Osteoblast (primary cell): ENCODE measurements around the gene ZSCAN30. TPM values are rescaled to one million over a fixed set of nuclear protein-coding genes. Genes with fewer than 3 reads are reported as not detected.

Source experiments
- DNase-seq: peaks from one replicate; pipeline ENCODE4 v3.0.0; 2011; ENCODE audit warnings: low spot score, mixed read lengths; ENCODE audit not compliant: insufficient read length; ENCODE audit errors: missing footprints
- H2AFZ ChIP-seq: 2 replicates; pipeline ENCODE4 v1.6.0; 2011; ENCODE audit warnings: mild to moderate bottlenecking, low read length
- H3K27ac ChIP-seq: 2 replicates; pipeline ENCODE4 v1.5.1; 2011; ENCODE audit warnings: mild to moderate bottlenecking, low read depth, low read length, moderate library complexity
- H3K27me3 ChIP-seq: 2 replicates; pipeline ENCODE4 v1.6.0; 2012; ENCODE audit warnings: mild to moderate bottlenecking, control low read depth, inconsistent platforms, low read length, moderate library complexity; ENCODE audit not compliant: insufficient read depth
- H3K36me3 ChIP-seq: 2 replicates; pipeline ENCODE4 v1.5.1; 2011; ENCODE audit warnings: mild to moderate bottlenecking, low read length, control low read depth, moderate library complexity; ENCODE audit not compliant: insufficient read depth
- H3K4me1 ChIP-seq: 2 replicates; pipeline ENCODE4 v1.5.1; 2011; ENCODE audit warnings: mild to moderate bottlenecking, low read length, control low read depth, moderate library complexity; ENCODE audit not compliant: insufficient read depth
- H3K4me2 ChIP-seq: 2 replicates; pipeline ENCODE4 v1.6.0; 2011; ENCODE audit warnings: mild to moderate bottlenecking, low read length; ENCODE audit not compliant: insufficient read depth
- H3K4me3 ChIP-seq: fragments of 200-600 bp; sonication (generic); 3 replicates; pipeline ENCODE4 v1.5.1; 2012; ENCODE audit warnings: mild to moderate bottlenecking, low read length, inconsistent platforms; ENCODE audit not compliant: insufficient read depth
- H3K79me2 ChIP-seq: 2 replicates; pipeline ENCODE4 v1.6.0; 2012; ENCODE audit warnings: mild to moderate bottlenecking, low read length, control low read depth, inconsistent platforms; ENCODE audit not compliant: insufficient read depth
- H3K9me3 ChIP-seq: 2 replicates; pipeline ENCODE4 v1.5.1; 2011; ENCODE audit warnings: low read depth, low read length, control low read depth
- H4K20me1 ChIP-seq: 2 replicates; pipeline ENCODE4 v1.6.0; 2012; ENCODE audit warnings: mild to moderate bottlenecking, low read length, control low read depth; ENCODE audit not compliant: insufficient read depth
- CTCF ChIP-seq: IDR thresholded peaks from 2 replicates; pipeline ENCODE4 v1.5.1; 2011; ENCODE audit warnings: mild to moderate bottlenecking, low read depth, low read length, moderate library complexity; ENCODE audit errors: extremely low read depth
- total RNA-seq: library from RNA; depleted of rRNA; stranded (reverse); fragments of >200 nt; gene quantifications from 2 replicates; pipeline ENCODE4 v1.2.3, GENCODE V29; 2012

The ZSCAN30 gene
- total RNA-seq, 1 donor, result 16.6 TPM

GRCh38 chr18:35240664-35241447 lies 49.2 kb downstream of the ZSCAN30 start, which contains the start of gene ZNF397:
Gene ZNF397 (plus strand): TSS chr18:35241034. CDS start chr18:35242471, 1,437 bp downstream.
- Histone ChIP-seq H3K4me3 (peak within 1 kb of the TSS; percentile 80), H4K20me1 (no peaks in the 10 kb centered on the region), H3K27ac (peak within 1 kb of the TSS; percentile 91), H2AFZ (peak within 1 kb of the TSS; percentile 85), H3K27me3 (no peaks in the 10 kb centered on the region), H3K9me3 (peaks cover 21% of the 10 kb centered on the region), H3K36me3 (peaks cover 37% of the 10 kb centered on the region), H3K79me2 (peaks cover 10% of the 10 kb centered on the region), H3K4me1 (peaks cover 12% of the 10 kb centered on the region), H3K4me2 (peak within 1 kb of the TSS; percentile 84)
- peak; percentile 97 for DNase-seq
- TF ChIP-seq CTCF, result no peak

GRCh38 chr18:35239314-35239713 lies 50.7 kb downstream of the ZSCAN30 start:
- no peak for TF ChIP-seq CTCF
- H4K20me1 ChIP-seq, result no peaks in the 10 kb centered on the region
- peaks cover 12% of the 10 kb centered on the region for H3K4me1 ChIP-seq
- no peak for DNase-seq
- no peak overlapping the region for H2AFZ ChIP-seq
- H3K9me3 ChIP-seq, result peaks cover 11% of the 10 kb centered on the region
- H3K27me3 ChIP-seq, result no peaks in the 10 kb centered on the region
- H3K27ac ChIP-seq, result no peak overlapping the region
- peaks cover 23% of the 10 kb centered on the region for H3K36me3 ChIP-seq
- no peak overlapping the region for H3K4me3 ChIP-seq
- peaks cover 10% of the 10 kb centered on the region for H3K79me2 ChIP-seq
- no peak overlapping the region for H3K4me2 ChIP-seq

- no peaks in the 10 kb centered on the region for H3K36me3 ChIP-seq
- TF ChIP-seq CTCF, result no peak
Measured at GRCh38 chr18:35236571-35237363, 53.3 kb downstream of the ZSCAN30 start.

GRCh38 chr18:35231052-35231451 lies 59.0 kb downstream of the ZSCAN30 start:
- peaks cover 2% of the 10 kb centered on the region for H3K27me3 ChIP-seq
- peak overlapping the region; percentile 70 for H3K4me2 ChIP-seq
- peak overlapping the region; percentile 81 for H2AFZ ChIP-seq
- no peaks in the 10 kb centered on the region for H3K36me3 ChIP-seq
- H3K27ac ChIP-seq, result no peak overlapping the region
- no peak for DNase-seq
- H3K79me2 ChIP-seq, result no peaks in the 10 kb centered on the region
- H3K4me3 ChIP-seq, result peak overlapping the region; percentile 50
- peak; percentile 97 for TF ChIP-seq CTCF
- H3K4me1 ChIP-seq, result no peaks in the 10 kb centered on the region
- no peaks in the 10 kb centered on the region for H3K9me3 ChIP-seq
- no peaks in the 10 kb centered on the region for H4K20me1 ChIP-seq

More at GRCh38 chr18:35236571-35237363, 53.3 kb downstream of the ZSCAN30 start:
- peak overlapping the region; percentile 13 for H3K27ac ChIP-seq
- no peak overlapping the region for H3K4me3 ChIP-seq
- no peaks in the 10 kb centered on the region for H3K9me3 ChIP-seq
- peaks cover 2% of the 10 kb centered on the region for H3K27me3 ChIP-seq
- no peak overlapping the region for H3K4me2 ChIP-seq
- no peak overlapping the region for H2AFZ ChIP-seq
- no peaks in the 10 kb centered on the region for H4K20me1 ChIP-seq
- DNase-seq, result no peak
- peaks cover 9% of the 10 kb centered on the region for H3K4me1 ChIP-seq
- peaks cover 4% of the 10 kb centered on the region for H3K79me2 ChIP-seq
